ENCODE results near the gene TBC1D10B. TPM values are rescaled to one million over a fixed set of nuclear protein-coding genes. Genes with fewer than 3 reads are reported as not detected.

The TBC1D10B gene
- total and polyA plus RNA-seq, 9 of the 15 experiments (the other 6 are each of a cell fraction or from before 2014, with no cell fraction given) = 2.2 to 55.4 (median 17.5) TPM

GRCh38 chr16:30381291-30382041, 11.2 kb upstream of the TBC1D10B start (continued):
- TF ChIP-seq, protein P1, sequence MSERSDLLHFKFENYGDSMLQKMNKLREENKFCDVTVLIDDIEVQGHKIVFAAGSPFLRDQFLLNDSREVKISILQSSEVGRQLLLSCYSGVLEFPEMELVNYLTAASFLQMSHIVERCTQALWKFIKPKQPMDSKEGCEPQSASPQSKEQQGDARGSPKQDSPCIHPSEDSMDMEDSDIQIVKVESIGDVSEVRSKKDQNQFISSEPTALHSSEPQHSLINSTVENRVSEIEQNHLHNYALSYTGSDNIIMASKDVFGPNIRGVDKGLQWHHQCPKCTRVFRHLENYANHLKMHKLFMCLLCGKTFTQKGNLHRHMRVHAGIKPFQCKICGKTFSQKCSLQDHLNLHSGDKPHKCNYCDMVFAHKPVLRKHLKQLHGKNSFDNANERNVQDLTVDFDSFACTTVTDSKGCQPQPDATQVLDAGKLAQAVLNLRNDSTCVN (CRISPR knock-in tag; IDR thresholded peaks at IDR 0.05) = no peak
- no peak for TF ChIP-seq CREBBP (IDR thresholded peaks at IDR 0.05; ENCODE audit: low read depth, low read length)
- TF ChIP-seq RBM22 (IDR thresholded peaks at IDR 0.05; ENCODE audit: low read depth, low read length, poor library complexity, severe bottlenecking) = no peak
- peak; percentile 94 for TF ChIP-seq ZNF175 (CRISPR knock-in tag; IDR thresholded peaks at IDR 0.05; ENCODE audit: low read depth)
- TF ChIP-seq ZNF212 (CRISPR knock-in tag; IDR thresholded peaks at IDR 0.05) = no peak
- 0 out of 2 replicates have a peak, but pooled peaks have one; percentile 27 for TF ChIP-seq ZNF583 (CRISPR knock-in tag; IDR thresholded peaks at IDR 0.05)
- TF ChIP-seq L3MBTL2 (IDR thresholded peaks at IDR 0.05) = no peak
- peak; percentile 63 for TF ChIP-seq NEUROD1 (IDR thresholded peaks at IDR 0.05; ENCODE audit: borderline replicate concordance, low read depth, low read length, partially characterized antibody)
- TF ChIP-seq KDM1A (IDR thresholded peaks at IDR 0.05) = peak; percentile 22 to 24; a peak in 2 of 4 replicates
- TF ChIP-seq ZBTB1 (CRISPR knock-in tag; IDR thresholded peaks at IDR 0.05; ENCODE audit: borderline replicate concordance, low read depth) = no peak
- TF ChIP-seq FOSL1 (tag; conservative IDR thresholded peaks at IDR 0.05) = peak; percentile 76
- no peak for TF ChIP-seq ZNF780A (CRISPR knock-in tag; IDR thresholded peaks at IDR 0.05)
- TF ChIP-seq CREM (IDR thresholded peaks at IDR 0.05; ENCODE audit: low read depth) = peak; percentile 84
- TF ChIP-seq, protein P2, sequence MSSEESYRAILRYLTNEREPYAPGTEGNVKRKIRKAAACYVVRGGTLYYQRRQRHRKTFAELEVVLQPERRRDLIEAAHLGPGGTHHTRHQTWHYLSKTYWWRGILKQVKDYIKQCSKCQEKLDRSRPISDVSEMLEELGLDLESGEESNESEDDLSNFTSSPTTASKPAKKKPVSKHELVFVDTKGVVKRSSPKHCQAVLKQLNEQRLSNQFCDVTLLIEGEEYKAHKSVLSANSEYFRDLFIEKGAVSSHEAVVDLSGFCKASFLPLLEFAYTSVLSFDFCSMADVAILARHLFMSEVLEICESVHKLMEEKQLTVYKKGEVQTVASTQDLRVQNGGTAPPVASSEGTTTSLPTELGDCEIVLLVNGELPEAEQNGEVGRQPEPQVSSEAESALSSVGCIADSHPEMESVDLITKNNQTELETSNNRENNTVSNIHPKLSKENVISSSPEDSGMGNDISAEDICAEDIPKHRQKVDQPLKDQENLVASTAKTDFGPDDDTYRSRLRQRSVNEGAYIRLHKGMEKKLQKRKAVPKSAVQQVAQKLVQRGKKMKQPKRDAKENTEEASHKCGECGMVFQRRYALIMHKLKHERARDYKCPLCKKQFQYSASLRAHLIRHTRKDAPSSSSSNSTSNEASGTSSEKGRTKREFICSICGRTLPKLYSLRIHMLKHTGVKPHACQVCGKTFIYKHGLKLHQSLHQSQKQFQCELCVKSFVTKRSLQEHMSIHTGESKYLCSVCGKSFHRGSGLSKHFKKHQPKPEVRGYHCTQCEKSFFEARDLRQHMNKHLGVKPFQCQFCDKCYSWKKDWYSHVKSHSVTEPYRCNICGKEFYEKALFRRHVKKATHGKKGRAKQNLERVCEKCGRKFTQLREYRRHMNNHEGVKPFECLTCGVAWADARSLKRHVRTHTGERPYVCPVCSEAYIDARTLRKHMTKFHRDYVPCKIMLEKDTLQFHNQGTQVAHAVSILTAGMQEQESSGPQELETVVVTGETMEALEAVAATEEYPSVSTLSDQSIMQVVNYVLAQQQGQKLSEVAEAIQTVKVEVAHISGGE (CRISPR knock-in tag; IDR thresholded peaks at IDR 0.05) = peak in 1 of 3 experiments; percentile 52; a peak in 1 of 6 replicates
- TF ChIP-seq, protein P3, sequence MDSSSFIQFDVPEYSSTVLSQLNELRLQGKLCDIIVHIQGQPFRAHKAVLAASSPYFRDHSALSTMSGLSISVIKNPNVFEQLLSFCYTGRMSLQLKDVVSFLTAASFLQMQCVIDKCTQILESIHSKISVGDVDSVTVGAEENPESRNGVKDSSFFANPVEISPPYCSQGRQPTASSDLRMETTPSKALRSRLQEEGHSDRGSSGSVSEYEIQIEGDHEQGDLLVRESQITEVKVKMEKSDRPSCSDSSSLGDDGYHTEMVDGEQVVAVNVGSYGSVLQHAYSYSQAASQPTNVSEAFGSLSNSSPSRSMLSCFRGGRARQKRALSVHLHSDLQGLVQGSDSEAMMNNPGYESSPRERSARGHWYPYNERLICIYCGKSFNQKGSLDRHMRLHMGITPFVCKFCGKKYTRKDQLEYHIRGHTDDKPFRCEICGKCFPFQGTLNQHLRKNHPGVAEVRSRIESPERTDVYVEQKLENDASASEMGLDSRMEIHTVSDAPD (CRISPR knock-in tag; IDR thresholded peaks at IDR 0.05) = no peak
- no peak for TF ChIP-seq NR3C1 (CRISPR knock-in tag; IDR thresholded peaks at IDR 0.05)
- TF ChIP-seq ZFP30 (CRISPR knock-in tag; IDR thresholded peaks at IDR 0.05; ENCODE audit: borderline replicate concordance) = no peak
- no peak for TF ChIP-seq ZNF384 (IDR thresholded peaks at IDR 0.05; ENCODE audit: low read depth, low read length)
- no peak for TF ChIP-seq POU5F1 (IDR thresholded peaks at IDR 0.05; ENCODE audit: borderline replicate concordance, low read depth, low read length, partially characterized antibody)
- TF ChIP-seq SREBF1 (IDR thresholded peaks at IDR 0.05; ENCODE audit: borderline replicate concordance, low read depth, low read length) = no peak
- no peak for TF ChIP-seq NFRKB (IDR thresholded peaks at IDR 0.05; ENCODE audit: low read depth)
- no peak for TF ChIP-seq KDM2B (CRISPR knock-in tag; IDR thresholded peaks at IDR 0.05)
- peak; percentile 40 for TF ChIP-seq TAF9B (IDR thresholded peaks at IDR 0.05; ENCODE audit: partially characterized antibody)

Data from K562 (cell line).